HG03045 (cell line): ENCODE results near the gene ICAM1.
A peak's percentile ranks its signal among the peaks of the same experiment; 100 is the strongest.
"Not testable (repeated sequence)": the region's sequence is repeated elsewhere in the genome, so short reads cannot be mapped to it uniquely, and the experiment has no call there.

Experiments used
- ATAC-seq: cut with Tn5 transposase; IDR thresholded peaks from one replicate; pipeline ENCODE4 v1.9.1; 2021; ENCODE audit warnings: mild to moderate bottlenecking, moderate library complexity; ENCODE audit not compliant: unreplicated experiment

ICAM1 gene

GRCh38 chr19:10271543-10272086 lies 695 bp downstream of the ICAM1 start:
- ATAC-seq, result peak; percentile 15

GRCh38 chr19:10274589-10274988 lies 3.7 kb downstream of the ICAM1 start:
- ATAC-seq, result no peak

- no peak for ATAC-seq
Observed at GRCh38 chr19:10277795-10278589, 7.1 kb downstream of the ICAM1 start.

GRCh38 chr19:10278935-10279334 lies 8.0 kb downstream of the ICAM1 start:
- ATAC-seq, result no peak

- ATAC-seq, result no peak
Observed at GRCh38 chr19:10279737-10280442, 9.0 kb downstream of the ICAM1 start.

GRCh38 chr19:10282043-10282442 lies 11.1 kb downstream of the ICAM1 start:
- not testable (repeated sequence) for ATAC-seq

GRCh38 chr19:10283301-10284064 lies 12.6 kb downstream of the ICAM1 start:
- ATAC-seq, result no peak

GRCh38 chr19:10284065-10284959 lies 13.4 kb downstream of the ICAM1 start:
- ATAC-seq, result no peak

GRCh38 chr19:10284960-10285278 lies 14.0 kb downstream of the ICAM1 start:
- no peak for ATAC-seq

GRCh38 chr19:10285393-10285792 lies 14.5 kb downstream of the ICAM1 start:
- no peak for ATAC-seq

- no peak for ATAC-seq
Observed at GRCh38 chr19:10286803-10287737, 16.1 kb downstream of the ICAM1 start, which contains the start of gene ICAM4. TSS of gene ICAM4 (plus strand) at chr19:10286955. CDS start at chr19:10287013, 58 bp downstream.

- no peak for ATAC-seq
Observed at GRCh38 chr19:10288662-10289166, 17.8 kb downstream of the ICAM1 start.

GRCh38 chr19:10289167-10289835 lies 18.4 kb downstream of the ICAM1 start:
- ATAC-seq, result no peak

GRCh38 chr19:10289836-10290356 lies 19.0 kb downstream of the ICAM1 start, which contains the start of gene ICAM5:
TSS of gene ICAM5 (plus strand) at chr19:10289952. CDS start at chr19:10290044, 92 bp downstream.
- no peak for ATAC-seq

GRCh38 chr19:10290357-10290875 lies 19.5 kb downstream of the ICAM1 start:
- no peak for ATAC-seq

GRCh38 chr19:10290876-10291553 lies 20.1 kb downstream of the ICAM1 start:
- ATAC-seq, result no peak

GRCh38 chr19:10291554-10292205 lies 20.8 kb downstream of the ICAM1 start:
- ATAC-seq, result no peak
